GM13977 (cell line): ENCODE results near the gene PIM1.
A peak's percentile ranks its signal among the peaks of the same experiment; 100 is the strongest.
"Not testable (repeated sequence)": the region's sequence is repeated elsewhere in the genome, so short reads cannot be mapped to it uniquely, and the experiment has no call there.

Experiments
- DNase-seq: peaks from one replicate; pipeline ENCODE4 v3.0.0; 2012; ENCODE audit warnings: low spot score
- in situ Hi-C: fragments of 300-500 bp; cut with MboI; formaldehyde crosslinking; loops from one replicate; pipeline ENCODE4 v1.12.0; 2022; ENCODE audit warnings: low sequenced_read_pairs, low pct_unique_long_range_greater_than_20kb, mixed read lengths, inconsistent platforms; ENCODE audit not compliant: unreplicated experiment
- TF ChIP-seq, protein P1 (sequence below): IDR thresholded peaks from 2 replicates; pipeline ENCODE4 v1.5.1; 2012; ENCODE audit warnings: mild to moderate bottlenecking, control low read depth; ENCODE audit not compliant: insufficient read depth; ENCODE audit errors: extremely low read depth, missing control alignments

The PIM1 gene

DNA sequence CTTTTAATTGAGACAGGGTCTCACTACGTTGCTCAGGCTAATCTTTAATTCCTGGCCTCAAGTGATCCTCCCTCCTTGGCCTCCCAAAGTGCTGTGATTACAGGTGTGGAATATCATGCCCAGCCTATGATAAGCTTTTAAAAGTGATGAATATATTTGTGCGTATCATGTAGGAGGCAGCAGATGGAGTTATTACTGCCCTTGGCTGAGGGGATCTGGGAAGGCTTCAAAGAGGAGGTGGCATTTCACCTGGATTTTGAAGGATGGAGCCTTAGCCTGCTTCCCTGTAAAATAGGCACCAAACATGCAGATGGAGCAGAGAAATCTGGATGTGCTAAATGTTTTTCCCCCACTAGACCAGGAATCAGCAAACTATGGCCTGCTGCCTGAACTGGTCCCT, 10.1 kb downstream of the PIM1 start:
- DNase-seq = no peak
- in situ Hi-C loops = no loop called here
- TF ChIP-seq, protein P1, sequence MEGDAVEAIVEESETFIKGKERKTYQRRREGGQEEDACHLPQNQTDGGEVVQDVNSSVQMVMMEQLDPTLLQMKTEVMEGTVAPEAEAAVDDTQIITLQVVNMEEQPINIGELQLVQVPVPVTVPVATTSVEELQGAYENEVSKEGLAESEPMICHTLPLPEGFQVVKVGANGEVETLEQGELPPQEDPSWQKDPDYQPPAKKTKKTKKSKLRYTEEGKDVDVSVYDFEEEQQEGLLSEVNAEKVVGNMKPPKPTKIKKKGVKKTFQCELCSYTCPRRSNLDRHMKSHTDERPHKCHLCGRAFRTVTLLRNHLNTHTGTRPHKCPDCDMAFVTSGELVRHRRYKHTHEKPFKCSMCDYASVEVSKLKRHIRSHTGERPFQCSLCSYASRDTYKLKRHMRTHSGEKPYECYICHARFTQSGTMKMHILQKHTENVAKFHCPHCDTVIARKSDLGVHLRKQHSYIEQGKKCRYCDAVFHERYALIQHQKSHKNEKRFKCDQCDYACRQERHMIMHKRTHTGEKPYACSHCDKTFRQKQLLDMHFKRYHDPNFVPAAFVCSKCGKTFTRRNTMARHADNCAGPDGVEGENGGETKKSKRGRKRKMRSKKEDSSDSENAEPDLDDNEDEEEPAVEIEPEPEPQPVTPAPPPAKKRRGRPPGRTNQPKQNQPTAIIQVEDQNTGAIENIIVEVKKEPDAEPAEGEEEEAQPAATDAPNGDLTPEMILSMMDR = no peak

DNA sequence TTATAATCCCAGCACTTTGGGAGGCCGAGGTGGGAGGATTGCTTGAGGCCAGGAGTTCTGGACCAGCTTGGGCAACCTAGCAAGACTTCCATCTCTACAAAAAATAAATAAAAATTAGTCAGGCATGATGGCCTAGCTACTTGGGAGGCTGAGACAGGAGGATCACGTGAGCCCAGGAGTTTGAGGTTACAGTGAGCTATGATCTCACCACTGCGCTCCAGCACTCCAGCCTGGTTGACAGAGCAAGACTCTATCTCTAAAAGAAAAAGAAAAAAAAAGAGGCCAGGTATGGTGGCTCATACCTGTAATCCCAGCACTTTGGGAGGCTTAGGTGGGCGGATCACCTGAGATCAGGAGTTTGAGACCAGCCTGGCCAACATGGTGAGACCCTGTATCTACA, 10.7 kb downstream of the PIM1 start:
- DNase-seq, in situ Hi-C loops: not testable (repeated sequence)

DNA sequence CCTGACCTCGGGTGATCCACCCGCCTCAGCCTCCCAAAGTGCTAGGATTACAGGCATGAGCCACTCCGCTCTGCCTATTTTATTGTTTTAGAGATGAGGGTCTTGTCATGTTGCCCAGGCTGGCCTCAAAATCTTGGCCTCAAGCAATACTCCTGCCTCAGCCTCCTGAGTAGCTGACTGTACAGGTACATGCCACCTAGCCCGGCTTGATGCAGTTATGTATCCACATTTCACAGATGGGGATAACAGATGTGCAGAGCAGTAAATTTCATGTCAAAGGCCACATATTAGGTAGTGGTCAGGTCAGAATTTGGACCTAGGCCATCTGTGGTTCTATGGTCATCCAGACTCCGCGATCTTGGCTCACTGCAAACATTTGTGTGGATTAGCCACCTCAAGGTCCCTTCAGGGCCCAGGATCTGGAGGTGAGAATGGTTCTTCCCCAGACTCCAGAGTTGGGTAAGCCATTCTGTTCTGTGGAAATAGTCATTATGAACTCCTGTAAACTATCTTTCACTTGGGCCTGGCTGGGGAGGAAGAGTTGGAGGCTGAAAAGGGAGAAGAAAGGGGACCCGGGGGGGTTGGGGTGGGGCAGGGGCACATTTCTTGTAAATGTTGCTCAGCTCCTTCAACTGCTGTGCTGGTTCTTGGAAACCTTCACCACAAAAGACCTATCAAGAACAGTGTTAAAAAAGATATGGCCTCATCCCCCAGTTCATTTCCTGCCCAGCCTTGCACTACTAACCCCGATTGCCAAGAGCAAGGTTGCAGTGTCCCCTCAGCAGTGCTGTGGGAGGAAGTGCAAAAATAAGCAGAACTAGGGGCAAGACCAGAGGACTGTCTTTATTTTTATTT, 13.0 kb downstream of the PIM1 start:
- DNase-seq = peak; percentile 43
- TF ChIP-seq, protein P1 = no peak

DNA sequence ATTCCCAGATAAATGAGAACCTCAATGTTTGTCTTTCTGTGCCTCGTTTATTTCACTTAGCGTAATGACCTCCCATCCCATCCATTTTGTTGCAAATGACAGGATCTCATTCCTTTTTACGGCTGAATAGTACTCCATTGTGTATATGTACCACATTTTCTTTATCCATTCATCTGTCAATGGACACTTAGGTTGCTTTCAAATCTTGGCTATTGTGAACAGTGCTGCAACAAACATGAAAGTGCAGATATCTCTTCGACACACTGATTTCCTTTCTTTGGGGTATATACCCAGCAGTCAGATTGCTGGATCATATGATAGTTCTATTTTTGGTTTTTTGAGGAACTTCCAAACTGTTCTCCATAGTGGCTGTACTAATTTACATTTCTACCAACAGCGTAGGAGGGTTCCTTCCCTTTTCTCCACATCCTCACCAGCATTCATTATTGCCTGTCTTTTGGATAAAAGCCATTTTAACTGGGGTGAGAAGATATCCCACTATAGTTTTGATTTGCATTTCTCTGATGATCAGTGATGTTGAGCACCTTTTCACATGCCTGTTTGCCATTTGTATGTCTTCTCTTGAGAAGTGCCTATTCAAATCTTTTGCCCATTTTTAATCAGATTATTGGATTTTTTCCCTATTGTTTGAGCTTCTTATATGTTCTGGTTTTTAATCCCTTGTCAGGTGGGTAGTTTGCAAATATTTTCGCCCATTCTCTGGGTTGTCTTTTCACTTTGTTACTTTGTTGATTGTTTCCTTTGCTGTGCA, 16.2 kb downstream of the PIM1 start:
- DNase-seq, in situ Hi-C loops: not testable (repeated sequence)

More for the DNA sequence above, 13.0 kb downstream of the PIM1 start:
- in situ Hi-C loops = no loop called here

DNA sequence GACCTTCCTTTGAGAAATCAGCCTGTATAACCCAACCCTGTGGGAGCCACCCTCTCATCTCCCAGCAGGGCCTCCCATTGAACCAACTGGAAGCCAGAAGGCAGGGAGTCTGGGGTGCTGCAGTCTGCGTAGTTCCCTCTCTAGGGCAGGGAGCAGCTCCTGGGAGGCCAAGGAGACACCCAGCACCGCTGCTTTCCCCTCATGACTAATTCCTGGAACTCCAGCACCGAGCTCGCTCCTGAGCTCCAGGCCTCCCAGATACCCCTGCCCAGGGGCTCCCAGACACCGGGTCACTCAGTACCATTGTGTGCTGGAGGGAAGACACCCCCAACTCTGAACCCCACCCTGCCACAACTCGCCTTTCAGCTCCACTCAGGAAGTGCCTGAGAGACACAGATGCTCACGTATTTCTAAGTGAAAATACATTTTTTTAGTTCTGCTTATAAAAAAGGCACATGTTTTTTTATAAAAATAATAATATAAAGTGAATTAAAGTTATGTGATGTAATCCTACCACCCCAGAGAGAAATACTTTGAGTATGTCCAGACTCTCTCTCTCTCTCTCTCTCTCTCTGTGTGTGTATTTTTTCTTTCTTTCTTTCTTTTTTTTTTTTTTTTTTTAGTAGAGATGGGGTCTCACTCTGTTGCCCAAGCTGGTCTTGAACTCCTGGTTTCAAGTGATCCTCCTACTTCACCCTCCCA, 17.5 kb downstream of the PIM1 start:
- no peak for DNase-seq
- in situ Hi-C loops = no loop called here
- TF ChIP-seq, protein P1 = no peak

DNA sequence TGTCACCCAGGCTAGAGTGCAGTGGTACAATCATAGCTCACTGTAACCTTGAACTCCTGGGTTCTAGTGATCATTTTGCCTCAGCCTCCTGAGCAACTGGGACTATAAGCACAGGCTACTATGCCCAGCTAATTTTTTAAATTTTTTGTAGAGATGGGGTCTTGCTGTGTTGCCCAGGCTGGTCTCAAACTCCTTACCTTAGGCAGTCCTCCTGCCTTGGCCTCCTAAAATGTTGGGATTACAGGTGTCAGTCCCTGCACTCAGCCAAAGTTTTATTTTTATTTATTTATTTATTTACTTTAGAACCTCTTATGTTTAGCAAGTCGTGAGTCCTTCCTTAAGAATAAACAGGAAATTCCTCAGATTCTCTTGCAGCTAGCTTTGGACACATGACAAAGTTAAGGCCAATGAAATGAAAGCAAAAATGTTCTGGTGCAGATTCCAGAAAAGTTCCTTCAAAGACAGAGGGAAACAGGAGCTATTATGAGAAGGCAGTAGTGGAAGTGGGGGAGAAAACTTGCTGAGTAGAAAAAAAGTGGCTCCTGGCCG, 19.1 kb downstream of the PIM1 start:
- in situ Hi-C loops = no loop called here
- TF ChIP-seq, protein P1 = no peak
- DNase-seq = no peak

DNA sequence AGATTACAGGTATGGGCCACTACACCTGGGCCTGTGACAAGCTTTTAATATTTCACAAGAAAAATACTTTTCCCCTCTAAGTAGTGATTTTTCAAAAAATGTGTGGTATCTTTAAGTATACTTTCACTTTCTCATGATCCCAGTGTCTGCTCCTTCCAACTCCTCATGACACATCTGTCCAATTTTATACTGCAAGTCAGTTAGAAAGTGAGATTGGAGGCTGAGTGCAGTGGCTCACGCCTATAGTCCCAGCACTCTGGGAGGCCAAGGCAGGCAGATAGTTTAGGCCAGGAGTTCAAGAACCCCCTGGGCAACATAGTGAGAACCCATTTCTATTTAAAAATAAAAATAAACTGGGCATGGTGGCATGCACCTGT, 20.2 kb downstream of the PIM1 start:
- DNase-seq = no peak
- in situ Hi-C loops = no loop called here
- TF ChIP-seq, protein P1 = no peak
